ENCODE data around the gene ZCCHC14. TPM values are rescaled to one million over a fixed set of nuclear protein-coding genes. Genes with fewer than 3 reads are reported as not detected.

Gene ZCCHC14
- total RNA-seq, 1 donor from 2014 or later, result 44.8 TPM

DNA sequence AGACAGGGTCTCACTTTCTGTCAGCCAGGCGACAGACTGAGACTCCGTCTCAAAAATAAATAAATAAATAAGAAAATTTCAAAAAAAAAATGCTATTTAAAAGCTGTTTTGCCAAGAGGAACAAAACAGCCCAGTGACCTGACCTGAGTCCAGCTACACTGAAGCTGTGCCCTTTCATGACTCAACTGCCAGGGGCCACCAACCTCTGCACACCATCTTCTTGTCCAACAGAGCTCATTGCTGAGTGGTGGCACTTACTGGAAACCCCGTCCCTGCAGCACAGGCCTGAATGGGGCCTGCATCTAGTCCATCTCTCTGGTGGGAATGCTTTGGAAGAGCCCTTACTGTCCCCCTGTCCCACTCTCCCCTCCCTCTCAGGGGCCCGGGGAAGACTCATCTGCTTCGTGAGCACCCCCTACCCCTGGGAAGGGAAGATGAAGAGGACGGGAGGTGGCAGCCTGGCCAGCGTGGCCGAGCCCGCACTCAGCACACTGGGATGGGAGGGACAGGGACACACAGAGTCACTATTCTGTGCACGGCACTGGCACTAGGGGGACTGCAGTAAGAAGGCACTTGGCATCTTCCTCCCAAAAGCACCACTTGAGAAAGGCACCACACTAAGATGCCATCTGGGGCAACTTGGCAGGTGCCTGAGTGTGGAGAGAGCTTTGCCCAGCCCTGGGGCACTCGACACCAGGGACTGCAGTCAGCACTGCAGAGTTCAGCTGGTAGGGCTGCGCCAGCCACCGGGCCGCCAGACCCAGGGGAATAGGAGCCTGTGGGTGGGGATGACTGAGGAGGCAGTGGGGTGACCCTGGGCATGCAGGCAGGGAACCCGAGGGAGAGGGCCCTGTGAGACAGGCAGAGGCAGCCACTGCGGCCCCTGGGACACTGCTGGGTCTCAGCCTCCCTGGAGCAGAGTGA lies 122.8 kb downstream of the ZCCHC14 start:
- peaks cover 8% of the 10 kb centered on the region for H3K4me1 Mint-ChIP-seq (ENCODE audit: unreplicated experiment)
- no peaks in the 10 kb centered on the region for H3K27me3 Mint-ChIP-seq (ENCODE audit: unreplicated experiment)
- H3K4me3 Mint-ChIP-seq (ENCODE audit: unreplicated experiment), result no peak overlapping the region
- H3K36me3 Mint-ChIP-seq (ENCODE audit: unreplicated experiment), result peaks cover 7% of the 10 kb centered on the region
- TF ChIP-seq, protein P1, sequence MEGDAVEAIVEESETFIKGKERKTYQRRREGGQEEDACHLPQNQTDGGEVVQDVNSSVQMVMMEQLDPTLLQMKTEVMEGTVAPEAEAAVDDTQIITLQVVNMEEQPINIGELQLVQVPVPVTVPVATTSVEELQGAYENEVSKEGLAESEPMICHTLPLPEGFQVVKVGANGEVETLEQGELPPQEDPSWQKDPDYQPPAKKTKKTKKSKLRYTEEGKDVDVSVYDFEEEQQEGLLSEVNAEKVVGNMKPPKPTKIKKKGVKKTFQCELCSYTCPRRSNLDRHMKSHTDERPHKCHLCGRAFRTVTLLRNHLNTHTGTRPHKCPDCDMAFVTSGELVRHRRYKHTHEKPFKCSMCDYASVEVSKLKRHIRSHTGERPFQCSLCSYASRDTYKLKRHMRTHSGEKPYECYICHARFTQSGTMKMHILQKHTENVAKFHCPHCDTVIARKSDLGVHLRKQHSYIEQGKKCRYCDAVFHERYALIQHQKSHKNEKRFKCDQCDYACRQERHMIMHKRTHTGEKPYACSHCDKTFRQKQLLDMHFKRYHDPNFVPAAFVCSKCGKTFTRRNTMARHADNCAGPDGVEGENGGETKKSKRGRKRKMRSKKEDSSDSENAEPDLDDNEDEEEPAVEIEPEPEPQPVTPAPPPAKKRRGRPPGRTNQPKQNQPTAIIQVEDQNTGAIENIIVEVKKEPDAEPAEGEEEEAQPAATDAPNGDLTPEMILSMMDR (IDR thresholded peaks at IDR 0.05), result no peak
- no peak overlapping the region for H3K27ac Mint-ChIP-seq (ENCODE audit: unreplicated experiment)
- DNase-seq (ENCODE audit: extremely low spot score, unreplicated experiment), result no peak
- no peaks in the 10 kb centered on the region for H3K9me3 Mint-ChIP-seq (ENCODE audit: unreplicated experiment)

DNA sequence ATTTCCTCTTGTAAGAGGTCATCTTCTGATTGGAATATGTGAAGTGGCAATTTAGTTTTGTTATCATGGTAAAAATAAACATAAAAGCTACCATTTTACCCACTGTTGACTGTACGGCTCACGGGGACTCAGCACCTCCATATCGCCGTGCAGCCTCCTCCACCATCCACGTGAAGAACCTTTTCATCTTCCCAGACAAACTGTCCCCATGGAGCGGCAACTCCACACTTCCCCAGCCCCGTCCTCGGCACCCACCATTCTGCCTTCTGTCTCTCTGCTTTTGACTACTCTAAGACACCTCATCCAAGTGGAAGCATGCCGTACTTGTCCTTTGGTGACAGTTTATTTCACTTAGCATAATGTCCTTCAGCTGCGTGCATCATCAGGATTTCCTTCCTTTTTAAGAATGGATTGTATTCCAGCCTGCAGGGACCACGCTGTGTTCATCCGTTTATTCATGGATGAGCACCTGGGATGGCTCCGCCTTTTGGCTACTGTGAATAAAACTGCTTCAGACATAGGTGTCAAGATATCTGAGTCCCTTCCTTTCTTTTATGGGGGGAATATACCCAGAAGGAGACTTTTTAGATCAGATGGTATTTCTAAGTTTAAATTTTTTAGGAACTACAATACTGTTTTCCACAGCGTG lies 123.6 kb downstream of the ZCCHC14 start:
- no peak overlapping the region for H3K4me3 Mint-ChIP-seq (ENCODE audit: unreplicated experiment)
- H3K36me3 Mint-ChIP-seq (ENCODE audit: unreplicated experiment), result peaks cover 9% of the 10 kb centered on the region

DNA sequence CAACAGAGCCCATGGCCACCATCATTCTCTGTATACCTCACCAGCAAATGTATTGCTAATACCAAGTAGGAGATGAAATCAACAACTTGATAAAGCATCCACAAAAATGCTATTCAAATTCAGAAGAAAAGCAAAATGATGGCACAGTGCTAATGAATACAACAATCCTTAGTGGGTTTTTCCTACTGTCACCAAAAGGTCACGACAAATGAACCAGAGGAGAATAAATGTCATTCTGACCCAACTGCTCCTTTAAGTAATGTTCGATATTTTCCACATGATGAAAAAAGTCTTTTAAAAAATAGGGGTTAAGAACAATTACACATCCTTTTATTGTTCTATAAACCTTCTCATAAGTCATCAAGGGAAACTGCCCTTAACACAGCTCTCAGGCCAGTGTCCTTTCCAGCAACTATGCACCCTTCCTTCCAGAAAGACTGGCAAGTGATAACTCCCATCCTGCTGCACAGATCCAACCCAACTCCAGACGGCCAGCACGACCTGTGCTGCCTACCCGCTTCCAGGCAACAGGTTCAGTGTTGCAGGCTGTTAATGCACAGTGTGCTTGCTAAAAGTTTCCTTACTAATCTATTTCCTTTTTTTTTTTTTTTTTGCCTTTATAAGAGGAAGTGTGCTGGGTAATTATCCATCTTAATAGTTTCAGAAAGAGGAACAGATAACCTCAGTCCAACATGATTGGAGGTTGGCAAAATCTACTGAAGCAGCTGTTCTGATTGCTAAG lies 124.6 kb downstream of the ZCCHC14 start:
- Mint-ChIP-seq H3K9me3 (ENCODE audit: unreplicated experiment) (no peaks in the 10 kb centered on the region), H3K27ac (ENCODE audit: unreplicated experiment) (no peak overlapping the region), H3K27me3 (ENCODE audit: unreplicated experiment) (no peaks in the 10 kb centered on the region), H3K4me1 (ENCODE audit: unreplicated experiment) (peaks cover 6% of the 10 kb centered on the region), H3K4me3 (ENCODE audit: unreplicated experiment) (no peak overlapping the region), H3K36me3 (ENCODE audit: unreplicated experiment) (peaks cover 9% of the 10 kb centered on the region)
- TF ChIP-seq, protein P1 (IDR thresholded peaks at IDR 0.05), result no peak
- no peak for DNase-seq (ENCODE audit: extremely low spot score, unreplicated experiment)

More for the DNA sequence above, 123.6 kb downstream of the ZCCHC14 start:
- DNase-seq (ENCODE audit: extremely low spot score, unreplicated experiment), result no peak
- no peaks in the 10 kb centered on the region for H3K9me3 Mint-ChIP-seq (ENCODE audit: unreplicated experiment)
- TF ChIP-seq, protein P1 (IDR thresholded peaks at IDR 0.05), result no peak
- H3K27ac Mint-ChIP-seq (ENCODE audit: unreplicated experiment), result no peak overlapping the region
- peaks cover 6% of the 10 kb centered on the region for H3K4me1 Mint-ChIP-seq (ENCODE audit: unreplicated experiment)
- no peaks in the 10 kb centered on the region for H3K27me3 Mint-ChIP-seq (ENCODE audit: unreplicated experiment)

DNA sequence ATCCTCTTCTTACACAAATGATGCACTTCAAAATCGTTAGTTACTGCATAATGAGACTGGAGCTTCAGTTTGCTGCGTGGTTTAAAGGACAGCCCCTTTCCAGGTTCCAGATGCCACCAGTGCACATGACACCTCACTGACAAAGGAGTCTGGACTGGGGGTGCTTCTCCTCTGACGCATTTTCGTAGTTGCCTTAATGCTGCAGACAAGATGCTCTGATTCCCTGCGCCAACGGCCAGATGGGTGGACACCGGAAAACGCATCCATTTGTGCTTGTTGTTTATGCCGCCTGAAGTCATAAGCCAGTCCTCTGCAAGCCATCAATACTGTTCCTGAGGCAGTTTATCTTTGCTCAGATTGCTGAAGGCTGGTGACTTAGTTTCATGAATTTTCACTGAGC lies 125.3 kb downstream of the ZCCHC14 start:
- Mint-ChIP-seq H3K4me3 (ENCODE audit: unreplicated experiment) (no peak overlapping the region), H3K36me3 (ENCODE audit: unreplicated experiment) (peaks cover 9% of the 10 kb centered on the region), H3K27ac (ENCODE audit: unreplicated experiment) (no peak overlapping the region), H3K27me3 (ENCODE audit: unreplicated experiment) (no peaks in the 10 kb centered on the region), H3K9me3 (ENCODE audit: unreplicated experiment) (no peaks in the 10 kb centered on the region), H3K4me1 (ENCODE audit: unreplicated experiment) (peaks cover 6% of the 10 kb centered on the region)
- DNase-seq (ENCODE audit: extremely low spot score, unreplicated experiment), result no peak
- TF ChIP-seq, protein P1 (IDR thresholded peaks at IDR 0.05), result no peak

All from osteocyte (in vitro differentiated cells).